ENCODE results near the gene PLEKHA4. TPM values are rescaled to one million over a fixed set of nuclear protein-coding genes. Genes with fewer than 3 reads are reported as not detected.
"Not testable (repeated sequence)": the region's sequence is repeated elsewhere in the genome, so short reads cannot be mapped to it uniquely, and the experiment has no call there.

Gene PLEKHA4
- total RNA-seq, 1 donor from 2014 or later = 17.7 TPM

GRCh38 chr19:48793271-48793670 is 75.1 kb downstream of the PLEKHA4 start:
- DNase-seq = no peak
- intact Hi-C loops (cut with DNase I) = no loop called here
- ATAC-seq (ENCODE audit: poor library complexity) = no peak

- not testable (repeated sequence) for DNase-seq; ATAC-seq (ENCODE audit: poor library complexity)
- intact Hi-C loops (cut with DNase I) = loop anchor here (10.0 kb wide), 1 partner anchor 113 kb away; the partner anchor contains the start of gene NTN5
Measured at GRCh38 chr19:48787331-48787730, 81.1 kb downstream of the PLEKHA4 start.

Other genes with a start within 250 kb of the PLEKHA4 start
- gene RPL18, start 249.4 kb downstream of the PLEKHA4 start, total RNA-seq = 526 TPM
- 7.6 TPM for gene SPHK2, start 249.1 kb downstream of the PLEKHA4 start, total RNA-seq
- 14.5 TPM for gene DBP, start 231.2 kb downstream of the PLEKHA4 start, total RNA-seq
- gene CA11, start 222.4 kb downstream of the PLEKHA4 start, total RNA-seq = 7.5 TPM
- gene NTN5, start 195.6 kb downstream of the PLEKHA4 start, total RNA-seq = not detected
- not detected for gene FUT2, start 172.6 kb downstream of the PLEKHA4 start, total RNA-seq
- gene MAMSTR, start 148.9 kb downstream of the PLEKHA4 start, total RNA-seq = 4.8 TPM
- gene RASIP1, start 128.0 kb downstream of the PLEKHA4 start, total RNA-seq = 15.1 TPM
- gene IZUMO1, start 121.7 kb downstream of the PLEKHA4 start, total RNA-seq = 0.73 TPM
- 1.8 TPM for gene FUT1, start 116.0 kb downstream of the PLEKHA4 start, total RNA-seq
- not detected for gene FGF21, start 113.1 kb downstream of the PLEKHA4 start, total RNA-seq
- gene BCAT2, start 57.6 kb downstream of the PLEKHA4 start, total RNA-seq = 59.5 TPM
- 1.9 TPM for gene HSD17B14, start 32.1 kb downstream of the PLEKHA4 start, total RNA-seq
- 60.4 TPM for gene PPP1R15A, start 3.8 kb upstream of the PLEKHA4 start, total RNA-seq
- not detected for gene TULP2, start 30.1 kb upstream of the PLEKHA4 start, total RNA-seq
- 237 TPM for gene NUCB1, start 31.7 kb upstream of the PLEKHA4 start, total RNA-seq
- not detected for gene DHDH, start 65.1 kb upstream of the PLEKHA4 start, total RNA-seq
- gene BAX, start 86.3 kb upstream of the PLEKHA4 start, total RNA-seq = 21.5 TPM
- gene FTL, start 96.7 kb upstream of the PLEKHA4 start, total RNA-seq = 748 TPM
- gene GYS1, start 124.7 kb upstream of the PLEKHA4 start, total RNA-seq = 100 TPM
- 41.7 TPM for gene RUVBL2, start 125.3 kb upstream of the PLEKHA4 start, total RNA-seq
- gene LHB, start 148.5 kb upstream of the PLEKHA4 start, total RNA-seq = not detected
- not detected for gene CGB3, start 155.7 kb upstream of the PLEKHA4 start, total RNA-seq
- not detected for gene CGB2, start 163.3 kb upstream of the PLEKHA4 start, total RNA-seq
- gene CGB1, start 168.3 kb upstream of the PLEKHA4 start, total RNA-seq = not detected
- gene CGB5, start 175.2 kb upstream of the PLEKHA4 start, total RNA-seq = not detected
- gene CGB8, start 180.5 kb upstream of the PLEKHA4 start, total RNA-seq = not detected
- gene CGB7, start 189.1 kb upstream of the PLEKHA4 start, total RNA-seq = not detected
- gene NTF4, start 196.2 kb upstream of the PLEKHA4 start, total RNA-seq = 0.48 TPM
- 0.86 TPM for gene KCNA7, start 204.1 kb upstream of the PLEKHA4 start, total RNA-seq
- gene SNRNP70, start 216.8 kb upstream of the PLEKHA4 start, total RNA-seq = 105 TPM
- gene LIN7B, start 245.8 kb upstream of the PLEKHA4 start, total RNA-seq = 21.3 TPM